ENCODE results near the gene ZNF454. TPM values are rescaled to one million over a fixed set of nuclear protein-coding genes. Genes with fewer than 3 reads are reported as not detected.

Gene ZNF454
- total RNA-seq (2014; rRNA removed; shearing (Covaris generic)): not detected in 2 replicates

- no peak for DNase-seq (ENCODE audit: low spot score)
Observed at GRCh38 chr5:178940569-178941360, at the start of gene ZNF454. TSS of gene ZNF454 (plus strand) at chr5:178941198. CDS start at chr5:178942792, 1,594 bp downstream.

GRCh38 chr5:178895615-178896571 is 45.1 kb upstream of the ZNF454 start, which contains the start of gene ZFP2:
TSS of gene ZFP2 (plus strand) at chr5:178895913. CDS start at chr5:178931314, 35,401 bp downstream.
- DNase-seq (ENCODE audit: low spot score): no peak

GRCh38 chr5:178899289-178899688 is 41.7 kb upstream of the ZNF454 start:
- no peak for DNase-seq (ENCODE audit: low spot score)

GRCh38 chr5:178902849-178903248 is 38.1 kb upstream of the ZNF454 start:
- DNase-seq (ENCODE audit: low spot score): no peak

- no peak for DNase-seq (ENCODE audit: low spot score)
Observed at GRCh38 chr5:178931846-178932760, 8.9 kb upstream of the ZNF454 start.

GRCh38 chr5:178941361-178941760 is 363 bp downstream of the ZNF454 start:
- no peak for DNase-seq (ENCODE audit: low spot score)

- DNase-seq (ENCODE audit: low spot score): no peak
Observed at GRCh38 chr5:178965465-178966055, 24.6 kb downstream of the ZNF454 start.

- no peak for DNase-seq (ENCODE audit: low spot score)
Observed at GRCh38 chr5:178981381-178981780, 40.4 kb downstream of the ZNF454 start.

GRCh38 chr5:178982941-178983340 is 41.9 kb downstream of the ZNF454 start:
- DNase-seq (ENCODE audit: low spot score): no peak

- no peak for DNase-seq (ENCODE audit: low spot score)
Observed at GRCh38 chr5:178983728-178984127, 42.7 kb downstream of the ZNF454 start.

GRCh38 chr5:178984145-178985072 is 43.4 kb downstream of the ZNF454 start:
- no peak for DNase-seq (ENCODE audit: low spot score)

GRCh38 chr5:178986326-178986960 is 45.4 kb downstream of the ZNF454 start:
- no peak for DNase-seq (ENCODE audit: low spot score)

GRCh38 chr5:178988436-178989220 is 47.6 kb downstream of the ZNF454 start:
- DNase-seq (ENCODE audit: low spot score): no peak

GRCh38 chr5:178989311-178989710 is 48.3 kb downstream of the ZNF454 start:
- no peak for DNase-seq (ENCODE audit: low spot score)

- no peak for DNase-seq (ENCODE audit: low spot score)
Observed at GRCh38 chr5:178990491-178990890, 49.5 kb downstream of the ZNF454 start.

GRCh38 chr5:178991190-178992145 is 50.5 kb downstream of the ZNF454 start:
- DNase-seq (ENCODE audit: low spot score): no peak

- DNase-seq (ENCODE audit: low spot score): no peak
Observed at GRCh38 chr5:178992291-178992895, 51.4 kb downstream of the ZNF454 start.
